Fibroblast of gingiva (primary cell): ENCODE results near the gene ZNF431.
A peak's percentile ranks its signal among the peaks of the same experiment; 100 is the strongest.
"Not testable (repeated sequence)": the region's sequence is repeated elsewhere in the genome, so short reads cannot be mapped to it uniquely, and the experiment has no call there.

Source experiments
- DNase-seq: peaks from one replicate; pipeline ENCODE4 v3.0.0-alpha.2; 2011; ENCODE audit warnings: low read depth

Gene ZNF431

GRCh38 chr19:21147540-21147939, 5.7 kb downstream of the ZNF431 start:
- no peak for DNase-seq

DNA sequence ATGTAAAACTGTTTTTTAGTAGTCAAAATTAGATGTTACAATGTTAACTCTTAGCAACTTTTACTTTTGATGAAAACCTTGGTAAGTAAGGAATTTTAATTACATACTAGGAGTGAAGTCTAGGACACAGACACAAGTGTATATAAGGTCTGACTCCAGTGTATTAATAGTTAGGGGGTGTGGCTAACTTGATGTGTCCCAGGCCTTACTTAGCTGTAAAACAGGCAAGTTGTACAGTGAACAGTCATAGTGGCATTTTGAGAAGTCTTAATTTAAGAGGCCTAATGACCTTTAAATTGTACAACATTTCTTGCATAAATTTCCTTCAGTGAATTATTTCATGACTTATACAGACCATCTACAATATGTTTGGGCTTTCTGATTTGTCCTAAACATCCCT, 6.8 kb downstream of the ZNF431 start:
- no peak for DNase-seq

GRCh38 chr19:21149877-21150276, 8.0 kb downstream of the ZNF431 start:
- no peak for DNase-seq

GRCh38 chr19:21151460-21151859, 9.6 kb downstream of the ZNF431 start:
- no peak for DNase-seq

DNA sequence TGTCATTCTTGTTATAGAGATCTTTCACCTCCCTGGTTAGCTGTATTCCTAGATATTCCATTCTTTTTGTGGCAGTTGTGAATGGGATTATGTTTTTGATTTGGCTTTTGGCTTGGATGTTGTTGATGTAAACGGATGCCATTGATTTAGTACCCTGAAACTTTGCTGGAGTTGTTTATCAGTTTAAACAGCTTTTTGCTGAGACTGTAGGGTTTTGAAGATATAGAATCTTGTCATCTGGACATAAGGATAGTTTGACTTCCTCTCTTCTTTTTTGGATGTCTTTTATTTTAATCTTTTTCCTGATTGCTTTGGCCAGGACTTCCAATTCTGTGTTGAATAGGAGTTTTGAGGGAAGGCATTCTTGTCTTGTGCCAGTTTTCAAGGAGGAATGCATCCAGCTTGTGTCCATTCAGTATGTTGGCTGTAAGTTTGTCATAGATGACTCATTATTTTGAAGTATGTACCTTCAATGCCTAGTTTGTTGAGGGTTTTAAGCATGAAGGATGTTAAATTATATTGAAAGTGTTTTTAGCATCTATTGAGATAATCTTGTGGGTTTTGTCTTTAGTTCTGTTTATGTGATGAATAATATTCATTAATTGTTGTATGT, 16.8 kb downstream of the ZNF431 start:
- DNase-seq: peak; percentile 29

DNA sequence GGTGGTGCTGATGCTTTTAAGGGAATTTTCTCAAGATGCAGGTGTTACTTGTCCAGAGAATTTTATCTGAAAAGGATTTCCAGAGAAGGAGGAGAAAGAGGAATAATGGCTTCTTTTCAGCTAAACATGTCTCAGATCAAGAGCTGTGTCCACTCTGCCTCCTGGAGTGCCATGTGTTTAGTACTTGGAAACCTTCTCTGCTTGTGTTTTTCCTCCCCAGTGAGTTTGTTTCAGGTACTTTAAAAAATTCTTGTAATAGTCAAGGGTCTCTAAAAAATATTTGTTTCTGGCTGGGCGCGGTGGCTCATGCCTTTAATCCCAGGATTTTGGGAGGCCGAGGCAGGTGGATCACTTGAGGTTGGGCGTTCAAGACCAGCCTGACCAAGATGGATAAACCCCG, 22.7 kb downstream of the ZNF431 start:
- no peak for DNase-seq

GRCh38 chr19:21166436-21166835, 24.6 kb downstream of the ZNF431 start:
- DNase-seq: no peak

- no peak for DNase-seq
Measured at GRCh38 chr19:21197590-21198295, 55.9 kb downstream of the ZNF431 start.

GRCh38 chr19:21202865-21203494, 61.1 kb downstream of the ZNF431 start:
- DNase-seq: no peak

DNA sequence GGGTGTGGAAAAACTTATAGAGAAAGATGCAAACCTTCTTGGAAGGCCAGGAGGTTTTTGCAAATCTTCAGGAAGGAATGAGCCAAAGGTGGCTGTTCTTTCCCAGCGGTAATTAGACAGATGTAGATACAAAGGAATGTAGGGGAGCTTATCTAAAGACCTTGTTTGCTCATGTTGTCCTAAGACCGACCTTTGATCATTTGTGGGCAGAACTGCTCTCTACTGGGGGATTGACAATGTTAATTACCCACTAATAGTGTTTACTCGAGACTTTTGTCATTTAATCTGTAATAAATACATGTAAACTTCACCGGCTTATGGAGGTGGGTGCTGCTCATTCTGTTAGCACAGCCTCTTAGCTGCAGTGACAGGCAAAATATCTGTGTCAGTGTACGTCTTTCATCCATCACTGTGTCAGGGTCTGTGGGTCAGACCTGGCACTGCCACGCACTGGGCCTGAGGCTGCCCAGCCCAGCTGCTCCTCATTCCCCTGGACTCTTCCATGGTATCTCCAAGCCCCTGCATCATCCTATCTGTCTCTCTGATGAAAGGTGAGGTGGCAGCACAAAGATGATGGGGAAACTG, 68.3 kb downstream of the ZNF431 start:
- DNase-seq: no peak

DNA sequence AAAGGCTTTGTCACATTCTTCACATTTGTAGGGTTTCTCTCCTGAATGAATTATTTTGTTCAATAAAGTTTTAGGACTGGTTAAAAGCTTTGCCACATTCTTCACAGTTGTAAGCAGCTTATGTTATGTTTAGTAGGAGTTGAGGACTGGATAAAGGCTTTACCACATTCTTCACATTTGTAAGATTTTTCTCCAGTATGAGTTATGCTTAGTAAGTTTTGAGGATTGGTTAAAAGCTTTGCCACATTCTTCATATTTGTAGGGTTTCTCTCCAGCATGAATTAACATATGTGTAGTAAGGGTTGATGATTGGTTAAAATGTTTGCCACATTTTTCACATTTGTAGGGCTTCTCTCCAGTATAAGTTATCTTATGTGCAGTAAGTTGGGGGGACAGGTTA, 79.9 kb downstream of the ZNF431 start:
- no peak for DNase-seq

DNA sequence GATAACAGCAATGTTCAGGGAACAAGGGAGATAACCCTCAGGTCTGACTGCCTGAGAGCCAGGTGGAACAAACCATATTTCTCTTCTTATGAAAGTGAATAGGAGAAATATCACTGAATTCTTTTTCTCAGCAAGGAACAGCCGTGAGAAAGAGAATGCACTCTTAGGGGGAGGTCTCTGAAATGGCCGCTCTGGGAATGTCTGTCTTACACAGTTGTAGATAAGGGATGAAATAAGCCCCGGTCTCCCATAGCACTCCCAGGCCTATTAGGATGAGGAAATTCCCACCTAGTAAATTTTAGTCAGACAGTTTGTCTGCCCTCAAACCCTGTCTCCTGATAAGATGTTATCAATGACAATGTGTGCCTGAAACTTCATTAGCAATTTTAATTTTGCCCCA, 88.1 kb downstream of the ZNF431 start:
- DNase-seq: not testable (repeated sequence)

- DNase-seq: no peak
Measured at GRCh38 chr19:21233691-21234090, 91.9 kb downstream of the ZNF431 start.

DNA sequence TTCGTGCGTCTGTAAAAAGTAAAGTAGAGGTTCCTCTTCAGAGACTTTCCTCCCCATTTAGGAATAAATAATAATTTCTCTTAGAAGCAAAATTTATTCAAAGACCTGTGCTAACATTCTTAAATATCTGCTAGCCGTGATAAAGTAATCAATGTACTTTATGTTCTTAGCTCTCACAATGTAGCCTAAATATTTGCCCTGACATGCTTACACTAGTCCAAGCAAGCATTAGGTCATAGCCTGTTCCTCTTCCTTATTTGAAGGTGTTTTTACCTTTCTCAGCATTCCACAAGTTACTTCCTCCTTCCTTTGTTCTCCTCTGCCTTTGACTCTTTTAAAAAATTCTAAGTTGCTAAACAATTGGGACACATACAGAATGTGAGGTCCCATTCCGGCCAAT, 94.9 kb downstream of the ZNF431 start:
- not testable (repeated sequence) for DNase-seq

DNA sequence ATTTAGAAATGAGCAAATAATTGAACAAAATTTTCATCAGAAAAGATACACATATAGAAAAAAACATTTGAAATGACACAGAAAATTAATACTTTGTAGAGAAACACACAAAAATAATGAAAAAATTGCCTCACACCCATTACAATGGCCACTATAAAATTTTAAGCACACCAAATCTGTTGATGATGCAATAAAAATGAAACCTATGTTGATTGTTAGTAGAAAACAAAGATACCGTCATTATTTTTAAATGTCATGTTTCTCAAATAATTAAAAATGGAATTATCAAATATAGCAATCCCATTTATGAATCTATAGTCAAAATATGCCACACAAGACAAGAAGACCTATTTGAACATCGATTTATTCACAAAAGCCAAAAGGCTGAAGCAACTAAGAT, 96.8 kb downstream of the ZNF431 start:
- DNase-seq: no peak
